Trophoblast cell (in vitro differentiated cells and primary cell): Measurements from ENCODE around the gene MEGF8.

Experiments
- DNase-seq, 2 donors: peaks; one replicate each; pipeline ENCODE4 v3.0.0-alpha.2; 2016
- H2AFZ ChIP-seq: 2 replicates; pipeline ENCODE4 v1.6.1; 2013; ENCODE audit warnings: low read length, moderate library complexity, mild to moderate bottlenecking; ENCODE audit not compliant: insufficient read depth, poor library complexity
- H2AK5ac ChIP-seq: 2 replicates; pipeline ENCODE4 v1.6.1; 2013; ENCODE audit warnings: mild to moderate bottlenecking, low read length
- H2BK120ac ChIP-seq: 2 replicates; pipeline ENCODE4 v1.6.1; 2013; ENCODE audit warnings: low read length, mild to moderate bottlenecking, moderate library complexity; ENCODE audit not compliant: insufficient read depth, poor library complexity
- H2BK12ac ChIP-seq: 2 replicates; pipeline ENCODE4 v1.6.1; 2013; ENCODE audit warnings: mild to moderate bottlenecking, low read length, moderate library complexity
- H2BK5ac ChIP-seq: 2 replicates; pipeline ENCODE4 v1.6.1; 2013; ENCODE audit warnings: low read length, low read depth, moderate library complexity, mild to moderate bottlenecking; ENCODE audit not compliant: poor library complexity
- H3K14ac ChIP-seq: 2 replicates; pipeline ENCODE4 v1.6.1; 2013; ENCODE audit warnings: mild to moderate bottlenecking, low read length
- H3K18ac ChIP-seq: 2 replicates; pipeline ENCODE4 v1.6.1; 2013; ENCODE audit warnings: mild to moderate bottlenecking, low read length
- H3K23ac ChIP-seq: 2 replicates; pipeline ENCODE4 v1.6.1; 2013; ENCODE audit warnings: low read length
- H3K27ac ChIP-seq: 2 replicates; pipeline ENCODE4 v1.5.1; 2013; ENCODE audit warnings: low read depth, mild to moderate bottlenecking, inconsistent platforms, low read length, moderate library complexity
- H3K27me3 ChIP-seq: 2 replicates; pipeline ENCODE4 v1.6.1; 2013; ENCODE audit warnings: inconsistent platforms, mild to moderate bottlenecking, low read length, moderate library complexity; ENCODE audit not compliant: insufficient read depth
- H3K36me3 ChIP-seq, 2 experiments: 1 replicate in 1 of 2; 2 replicates in 1 of 2; pipeline ENCODE4 v1.6.1; 2013; ENCODE audit warnings: low read length in 2 of 2, mild to moderate bottlenecking in 2 of 2, moderate library complexity in 1 of 2; ENCODE audit not compliant: insufficient read depth in 2 of 2, control insufficient read depth in 1 of 2
- H3K4ac ChIP-seq: 2 replicates; pipeline ENCODE4 v1.6.1; 2013; ENCODE audit warnings: low read depth, mild to moderate bottlenecking, low read length, moderate library complexity
- H3K4me1 ChIP-seq, 2 experiments: 1 replicate in 1 of 2; 2 replicates in 1 of 2; pipeline ENCODE4 v1.6.1; 2013; ENCODE audit warnings: low read length in 2 of 2, mild to moderate bottlenecking in 2 of 2, moderate library complexity in 1 of 2; ENCODE audit not compliant: insufficient read depth in 2 of 2, control insufficient read depth in 1 of 2
- H3K4me2 ChIP-seq: 2 replicates; pipeline ENCODE4 v1.6.1; 2013; ENCODE audit warnings: inconsistent platforms, mild to moderate bottlenecking, low read length, moderate library complexity
- H3K4me3 ChIP-seq: 2 replicates; pipeline ENCODE4 v1.5.1; 2013; ENCODE audit warnings: mild to moderate bottlenecking, low read depth, low read length, inconsistent platforms
- H3K79me1 ChIP-seq: one replicate; pipeline ENCODE4 v1.6.1; 2013; ENCODE audit warnings: low read length
- H3K79me2 ChIP-seq: 2 replicates; pipeline ENCODE4 v1.6.1; 2013; ENCODE audit warnings: low read length, mild to moderate bottlenecking; ENCODE audit not compliant: control insufficient read depth, insufficient read depth, poor library complexity
- H3K9ac ChIP-seq: 2 replicates; pipeline ENCODE4 v1.6.1; 2013; ENCODE audit warnings: mild to moderate bottlenecking, low read length
- H3K9me3 ChIP-seq: 2 replicates; pipeline ENCODE4 v1.6.1; 2013; ENCODE audit warnings: low read depth, mild to moderate bottlenecking, control low read depth, inconsistent platforms, low read length; ENCODE audit not compliant: insufficient read depth
- H4K12ac ChIP-seq: 2 replicates; pipeline ENCODE4 v1.6.1; 2013; ENCODE audit warnings: low read depth, mild to moderate bottlenecking, low read length, moderate library complexity
- H4K8ac ChIP-seq: 2 replicates; pipeline ENCODE4 v1.6.1; 2013; ENCODE audit warnings: low read depth, mild to moderate bottlenecking, low read length, moderate library complexity
- H4K91ac ChIP-seq: one replicate; pipeline ENCODE4 v1.6.1; 2013; ENCODE audit warnings: low read depth, mild to moderate bottlenecking, low read length, moderate library complexity
- WGBS: extraction: QIAGEN DNeasy Blood & Tissue Kit; methylation state at CpG from one replicate; pipeline ENCODE4 v1.1.7; 2013; ENCODE audit warnings: missing lambda C conversion rate; ENCODE audit not compliant: insufficient read length, insufficient coverage; ENCODE audit errors: extremely low coverage; 5-methylcytosine and 5-hydroxymethylcytosine counted together

The MEGF8 gene

GRCh38 chr19:42397263-42398166, 72.1 kb downstream of the MEGF8 start:
- H3K9me3 ChIP-seq, result peaks cover 1% of the 10 kb centered on the region
- peaks cover 13 to 18% of the 10 kb centered on the region in 2 experiments for H3K4me1 ChIP-seq
- no peak for DNase-seq
- peaks cover 2% of the 10 kb centered on the region for H3K27me3 ChIP-seq
- peak overlapping the region; percentile 30 for H3K9ac ChIP-seq
- H3K23ac ChIP-seq, result no peak overlapping the region
- no peak overlapping the region for H2BK5ac ChIP-seq
- peak overlapping the region; percentile 20 for H4K12ac ChIP-seq
- peak overlapping the region; percentile 1 for H2AK5ac ChIP-seq
- peak overlapping the region; percentile 38 for H2AFZ ChIP-seq
- peaks cover 12% of the 10 kb centered on the region for H3K79me1 ChIP-seq
- peak overlapping the region; percentile 3 for H3K4ac ChIP-seq
- no peak overlapping the region for H4K91ac ChIP-seq
- peak overlapping the region; percentile 32 for H3K14ac ChIP-seq
- no CpG with 5 or more reads among the region's 25 CpGs for WGBS
- H3K4me3 ChIP-seq, result peak overlapping the region; percentile 71
- peak overlapping the region; percentile 39 for H4K8ac ChIP-seq
- no peak overlapping the region for H2BK120ac ChIP-seq
- H2BK12ac ChIP-seq, result no peak overlapping the region
- no peaks in the 10 kb centered on the region for H3K36me3 ChIP-seq
- H3K79me2 ChIP-seq, result peaks cover 5% of the 10 kb centered on the region
- H3K18ac ChIP-seq, result peak overlapping the region; percentile 20
- peak overlapping the region; percentile 39 for H3K27ac ChIP-seq
- H3K4me2 ChIP-seq, result peak overlapping the region; percentile 75

GRCh38 chr19:42400404-42400803, 75.0 kb downstream of the MEGF8 start:
- no CpG with 5 or more reads among the region's 1 CpG for WGBS
- H2AK5ac ChIP-seq, result no peak overlapping the region
- no peak overlapping the region for H2BK12ac ChIP-seq
- no peak overlapping the region for H3K4me3 ChIP-seq
- DNase-seq, result no peak
- H3K14ac ChIP-seq, result no peak overlapping the region
- H3K18ac ChIP-seq, result no peak overlapping the region
- no peak overlapping the region for H3K27ac ChIP-seq
- peaks cover 2% of the 10 kb centered on the region for H3K27me3 ChIP-seq
- H3K36me3 ChIP-seq, result no peaks in the 10 kb centered on the region
- H3K4me2 ChIP-seq, result no peak overlapping the region
- H3K9ac ChIP-seq, result no peak overlapping the region
- H3K4me1 ChIP-seq, result peaks cover 13 to 18% of the 10 kb centered on the region in 2 experiments
- H2BK120ac ChIP-seq, result no peak overlapping the region
- H3K79me2 ChIP-seq, result peaks cover 5% of the 10 kb centered on the region
- H3K23ac ChIP-seq, result no peak overlapping the region
- H3K79me1 ChIP-seq, result peaks cover 12% of the 10 kb centered on the region
- H2BK5ac ChIP-seq, result no peak overlapping the region
- no peak overlapping the region for H4K12ac ChIP-seq
- no peak overlapping the region for H4K8ac ChIP-seq
- H3K9me3 ChIP-seq, result peaks cover 1% of the 10 kb centered on the region
- H3K4ac ChIP-seq, result no peak overlapping the region
- no peak overlapping the region for H4K91ac ChIP-seq
- no peak overlapping the region for H2AFZ ChIP-seq

GRCh38 chr19:42401365-42402303, 76.2 kb downstream of the MEGF8 start:
- Histone ChIP-seq H3K9me3 (peaks cover 1% of the 10 kb centered on the region), H2BK12ac (no peak overlapping the region), H3K36me3 (no peaks in the 10 kb centered on the region), H4K12ac (peak overlapping the region; percentile 8), H3K27ac (no peak overlapping the region), H3K27me3 (peaks cover 2% of the 10 kb centered on the region), H2BK5ac (no peak overlapping the region), H3K79me2 (peaks cover 2% of the 10 kb centered on the region), H3K14ac (no peak overlapping the region), H3K4me2 (peak overlapping the region; percentile 81), H3K4me3 (peak overlapping the region; percentile 80), H3K23ac (no peak overlapping the region), H2AFZ (peak overlapping the region; percentile 64), H4K8ac (peak overlapping the region; percentile 61), H3K79me1 (peaks cover 8% of the 10 kb centered on the region), H3K9ac (no peak overlapping the region), H3K4me1 (peaks cover 9 to 14% of the 10 kb centered on the region in 2 experiments), H4K91ac (no peak overlapping the region), H3K4ac (no peak overlapping the region), H2BK120ac (no peak overlapping the region), H2AK5ac (no peak overlapping the region), H3K18ac (no peak overlapping the region)
- peak; percentile 52 to 73 for DNase-seq
- WGBS, result no CpG with 5 or more reads among the region's 80 CpGs

GRCh38 chr19:42402376-42403116, 77.1 kb downstream of the MEGF8 start:
- H3K4me3 ChIP-seq, result no peak overlapping the region
- WGBS, result no CpG with 5 or more reads among the region's 34 CpGs
- peaks cover 1% of the 10 kb centered on the region for H3K9me3 ChIP-seq
- H3K4ac ChIP-seq, result no peak overlapping the region
- peaks cover 2% of the 10 kb centered on the region for H3K79me2 ChIP-seq
- H3K79me1 ChIP-seq, result peaks cover 2% of the 10 kb centered on the region
- no peak overlapping the region for H2BK12ac ChIP-seq
- H4K12ac ChIP-seq, result no peak overlapping the region
- H3K4me2 ChIP-seq, result peak overlapping the region; percentile 81
- no peak overlapping the region for H2AFZ ChIP-seq
- H3K14ac ChIP-seq, result no peak overlapping the region
- H2BK5ac ChIP-seq, result no peak overlapping the region
- H3K9ac ChIP-seq, result no peak overlapping the region
- H3K27ac ChIP-seq, result no peak overlapping the region
- no peak overlapping the region for H3K23ac ChIP-seq
- no peak overlapping the region for H2BK120ac ChIP-seq
- H3K4me1 ChIP-seq, result peaks cover 6 to 10% of the 10 kb centered on the region in 2 experiments
- H3K27me3 ChIP-seq, result peaks cover 2% of the 10 kb centered on the region
- no peaks in the 10 kb centered on the region for H3K36me3 ChIP-seq
- H2AK5ac ChIP-seq, result no peak overlapping the region
- no peak overlapping the region for H4K91ac ChIP-seq
- DNase-seq, result no peak
- H4K8ac ChIP-seq, result no peak overlapping the region
- H3K18ac ChIP-seq, result no peak overlapping the region
